HG02981 (cell line): ENCODE data around the gene CTBP2.

Experiments
- ATAC-seq: cut with Tn5 transposase; IDR thresholded peaks from one replicate; pipeline ENCODE4 v1.9.1; 2021; ENCODE audit warnings: mild to moderate bottlenecking, moderate library complexity; ENCODE audit not compliant: unreplicated experiment

CTBP2 gene

GRCh38 chr10:125107166-125107949 is 53.0 kb downstream of the CTBP2 start:
- ATAC-seq = no peak

GRCh38 chr10:125106586-125106985 is 53.8 kb downstream of the CTBP2 start:
- no peak for ATAC-seq

- no peak for ATAC-seq
Measured at GRCh38 chr10:125105706-125106255, 54.6 kb downstream of the CTBP2 start.

- ATAC-seq = no peak
Measured at GRCh38 chr10:125105155-125105554, 55.2 kb downstream of the CTBP2 start.

GRCh38 chr10:125104559-125104958 is 55.8 kb downstream of the CTBP2 start:
- no peak for ATAC-seq

GRCh38 chr10:125103924-125104323 is 56.4 kb downstream of the CTBP2 start:
- ATAC-seq = no peak

GRCh38 chr10:125103466-125103865 is 56.9 kb downstream of the CTBP2 start:
- ATAC-seq = no peak

GRCh38 chr10:125102821-125103220 is 57.5 kb downstream of the CTBP2 start:
- no peak for ATAC-seq

GRCh38 chr10:125102246-125102645 is 58.1 kb downstream of the CTBP2 start:
- no peak for ATAC-seq

GRCh38 chr10:125101581-125101980 is 58.8 kb downstream of the CTBP2 start:
- ATAC-seq = no peak

- no peak for ATAC-seq
Measured at GRCh38 chr10:125101049-125101448, 59.3 kb downstream of the CTBP2 start.

- no peak for ATAC-seq
Measured at GRCh38 chr10:125097409-125098070, 62.8 kb downstream of the CTBP2 start.

GRCh38 chr10:125096975-125097374 is 63.4 kb downstream of the CTBP2 start:
- no peak for ATAC-seq

GRCh38 chr10:125096371-125096770 is 64.0 kb downstream of the CTBP2 start:
- no peak for ATAC-seq

GRCh38 chr10:125095776-125096175 is 64.6 kb downstream of the CTBP2 start:
- no peak for ATAC-seq

GRCh38 chr10:125095228-125095627 is 65.1 kb downstream of the CTBP2 start:
- no peak for ATAC-seq

GRCh38 chr10:125094806-125095205 is 65.6 kb downstream of the CTBP2 start:
- ATAC-seq = no peak

- ATAC-seq = no peak
Measured at GRCh38 chr10:125093974-125094705, 66.2 kb downstream of the CTBP2 start.

- no peak for ATAC-seq
Measured at GRCh38 chr10:125093199-125093973, 67.0 kb downstream of the CTBP2 start.

GRCh38 chr10:125092564-125093031 is 67.8 kb downstream of the CTBP2 start:
- no peak for ATAC-seq

- ATAC-seq = no peak
Measured at GRCh38 chr10:125091891-125092290, 68.5 kb downstream of the CTBP2 start.
